Cardiac muscle cell (in vitro differentiated cells and primary cell): ENCODE data around the gene ALPK1. TPM values are rescaled to one million over a fixed set of nuclear protein-coding genes. Genes with fewer than 3 reads are reported as not detected.

Experiments
- DNase-seq, 2 donors: peaks; one replicate each; pipeline versions ENCODE4 v3.0.0 to v3.0.0-alpha.2; 2010 to 2017; ENCODE audit warnings: low read depth in 1 of 2, low spot score in 1 of 2
- H3K27ac ChIP-seq: fragments of 200-600 bp; sonication (generic); 2 replicates; pipeline ENCODE4 v1.5.1; 2016
- H3K27me3 ChIP-seq: fragments of 200-600 bp; sonication (generic); 2 replicates; pipeline ENCODE4 v1.6.0; 2016; ENCODE audit warnings: control low read depth
- H3K36me3 ChIP-seq: fragments of 200-600 bp; sonication (generic); 2 replicates; pipeline ENCODE4 v1.5.1; 2016; ENCODE audit warnings: control low read depth
- H3K4me1 ChIP-seq: fragments of 200-600 bp; sonication (generic); 2 replicates; pipeline ENCODE4 v1.8.1; 2017; ENCODE audit warnings: low read depth, mild to moderate bottlenecking, mixed run types
- H3K4me3 ChIP-seq: fragments of 200-600 bp; sonication (generic); 2 replicates; pipeline ENCODE4 v1.5.1; 2016; ENCODE audit warnings: mild to moderate bottlenecking
- H3K9me3 ChIP-seq: fragments of 200-600 bp; sonication (generic); 2 replicates; pipeline ENCODE4 v1.5.1; 2017; ENCODE audit warnings: low read depth, mild to moderate bottlenecking, control low read depth
- CTCF ChIP-seq: IDR thresholded peaks from 2 replicates; pipeline ENCODE4 v1.5.1; 2012; ENCODE audit warnings: low read depth, mild to moderate bottlenecking, low read length
- polyA plus RNA-seq: library from polyadenylated mRNA; unstranded; fragments of >200 nt; fragmentation: Nextera tagmentation; extraction: Ambion mirVana; gene quantifications from 2 replicates; pipeline ENCODE4 v1.2.1, GENCODE V29; 2016
- total RNA-seq: library from RNA; depleted of rRNA; stranded (reverse); fragments of >200 nt; gene quantifications from 2 replicates; pipeline ENCODE4 v1.2.3, GENCODE V29; 2016

The ALPK1 gene
- total and polyA plus RNA-seq, 2 experiments from 2014 or later = 0.56 to 0.80 TPM

DNA sequence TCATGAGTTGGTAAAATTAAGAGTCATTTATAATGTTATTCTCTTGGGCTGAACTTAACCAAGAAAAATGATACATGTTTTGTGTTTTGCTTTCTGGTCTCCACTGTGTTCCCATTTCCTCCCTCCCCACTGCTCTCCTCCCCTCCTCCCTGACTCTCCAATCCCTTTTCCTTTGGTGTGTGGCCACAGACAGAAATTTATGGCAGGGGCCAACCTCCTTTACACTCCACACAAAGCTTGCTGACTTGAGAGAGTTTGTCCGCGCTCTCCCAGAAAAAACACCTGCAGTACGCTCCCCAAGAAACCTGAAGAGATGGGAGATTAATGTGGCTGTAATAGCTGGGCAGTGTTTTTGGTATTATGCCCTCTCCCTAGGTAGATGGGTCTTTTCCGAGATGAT lies 88.9 kb downstream of the ALPK1 start:
- Histone ChIP-seq H3K4me3 (no peak overlapping the region), H3K27ac (no peak overlapping the region), H3K27me3 (peaks cover 4% of the 10 kb centered on the region), H3K9me3 (no peaks in the 10 kb centered on the region), H3K4me1 (no peaks in the 10 kb centered on the region), H3K36me3 (no peaks in the 10 kb centered on the region)
- TF ChIP-seq CTCF = no peak
- no peak for DNase-seq

- DNase-seq = no peak
- H3K4me1 ChIP-seq = no peaks in the 10 kb centered on the region
- H3K27ac ChIP-seq = no peak overlapping the region
- peaks cover 7% of the 10 kb centered on the region for H3K27me3 ChIP-seq
- no peak overlapping the region for H3K4me3 ChIP-seq
- no peaks in the 10 kb centered on the region for H3K36me3 ChIP-seq
- no peaks in the 10 kb centered on the region for H3K9me3 ChIP-seq
- no peak for TF ChIP-seq CTCF
Observed at GRCh38 chr4:112402098-112402497, 104.9 kb downstream of the ALPK1 start.

GRCh38 chr4:112403101-112403945 lies 106.2 kb downstream of the ALPK1 start:
- Histone ChIP-seq H3K9me3 (no peaks in the 10 kb centered on the region), H3K36me3 (no peaks in the 10 kb centered on the region), H3K27ac (no peak overlapping the region), H3K4me1 (no peaks in the 10 kb centered on the region), H3K27me3 (peaks cover 7% of the 10 kb centered on the region), H3K4me3 (no peak overlapping the region)
- DNase-seq = peak in 1 of 2 donors; percentile 25
- TF ChIP-seq CTCF = no peak

DNA sequence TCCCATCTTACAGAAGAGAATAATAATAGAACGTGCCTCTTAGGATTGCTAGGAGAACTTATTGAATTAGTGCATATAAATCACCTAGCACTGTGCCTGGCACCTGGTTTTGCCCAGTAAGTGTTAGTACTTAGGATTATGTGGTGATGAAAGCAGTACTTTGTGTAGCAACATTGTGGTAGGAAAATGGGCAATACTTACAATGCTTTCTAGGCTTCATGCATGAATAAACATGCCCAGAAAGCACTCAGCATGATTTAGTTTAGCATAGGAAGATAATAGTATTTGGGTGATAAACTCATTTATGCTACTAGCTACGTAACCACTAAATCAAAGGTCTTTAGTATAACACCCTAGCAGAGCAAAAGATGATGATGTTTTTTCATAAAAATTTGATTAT lies 113.2 kb downstream of the ALPK1 start:
- Histone ChIP-seq H3K27ac (no peak overlapping the region), H3K27me3 (no peaks in the 10 kb centered on the region), H3K4me3 (no peak overlapping the region), H3K4me1 (no peaks in the 10 kb centered on the region), H3K9me3 (no peaks in the 10 kb centered on the region), H3K36me3 (no peaks in the 10 kb centered on the region)
- no peak for TF ChIP-seq CTCF
- no peak for DNase-seq

DNA sequence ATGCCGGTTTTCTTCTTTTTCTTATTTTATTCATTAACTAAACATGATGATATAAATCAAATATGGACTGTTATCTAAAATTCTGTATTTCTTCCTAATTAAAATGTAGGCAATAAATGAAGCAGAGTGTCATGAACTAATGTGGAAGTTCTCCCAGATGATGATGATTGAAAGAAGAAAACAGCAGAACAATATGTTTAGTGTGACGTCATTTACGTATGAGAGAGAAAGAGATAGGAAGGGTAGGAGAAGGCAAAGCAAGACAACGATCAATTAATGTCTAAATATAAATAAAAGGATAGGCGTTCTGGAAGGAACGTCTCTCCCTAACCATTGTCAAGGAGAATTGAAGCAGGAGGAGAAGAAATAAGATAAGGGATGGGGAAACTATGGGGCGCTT lies 113.6 kb downstream of the ALPK1 start:
- Histone ChIP-seq H3K9me3 (no peaks in the 10 kb centered on the region), H3K27ac (no peak overlapping the region), H3K36me3 (no peaks in the 10 kb centered on the region), H3K4me1 (no peaks in the 10 kb centered on the region), H3K4me3 (no peak overlapping the region), H3K27me3 (no peaks in the 10 kb centered on the region)
- TF ChIP-seq CTCF = no peak
- DNase-seq = no peak
